Epithelial cell of proximal tubule (primary cell): ENCODE results near the gene HMCES. TPM values are rescaled to one million over a fixed set of nuclear protein-coding genes. Genes with fewer than 3 reads are reported as not detected.

Source experiments
- DNase-seq: peaks from one replicate; pipeline ENCODE4 v3.0.0-alpha.2; 2011; ENCODE audit warnings: low read depth
- H3K4me3 ChIP-seq: 2 replicates; pipeline ENCODE4 v1.5.1; 2011; ENCODE audit warnings: low read depth, mild to moderate bottlenecking, low read length
- total RNA-seq: library from RNA; depleted of rRNA; stranded (reverse); fragments of >200 nt; gene quantifications from 2 replicates; pipeline ENCODE4 v1.2.3, GENCODE V29; 2015
- TF ChIP-seq, protein P1 (sequence below): conservative IDR thresholded peaks from 2 replicates; pipeline ENCODE4 v1.5.1; 2012; ENCODE audit warnings: low read depth, mild to moderate bottlenecking, low read length

Gene HMCES
- total RNA-seq, 1 donor from 2014 or later, result 40.3 TPM

GRCh38 chr3:129304146-129304961 lies 25.7 kb downstream of the HMCES start:
- TF ChIP-seq, protein P1, sequence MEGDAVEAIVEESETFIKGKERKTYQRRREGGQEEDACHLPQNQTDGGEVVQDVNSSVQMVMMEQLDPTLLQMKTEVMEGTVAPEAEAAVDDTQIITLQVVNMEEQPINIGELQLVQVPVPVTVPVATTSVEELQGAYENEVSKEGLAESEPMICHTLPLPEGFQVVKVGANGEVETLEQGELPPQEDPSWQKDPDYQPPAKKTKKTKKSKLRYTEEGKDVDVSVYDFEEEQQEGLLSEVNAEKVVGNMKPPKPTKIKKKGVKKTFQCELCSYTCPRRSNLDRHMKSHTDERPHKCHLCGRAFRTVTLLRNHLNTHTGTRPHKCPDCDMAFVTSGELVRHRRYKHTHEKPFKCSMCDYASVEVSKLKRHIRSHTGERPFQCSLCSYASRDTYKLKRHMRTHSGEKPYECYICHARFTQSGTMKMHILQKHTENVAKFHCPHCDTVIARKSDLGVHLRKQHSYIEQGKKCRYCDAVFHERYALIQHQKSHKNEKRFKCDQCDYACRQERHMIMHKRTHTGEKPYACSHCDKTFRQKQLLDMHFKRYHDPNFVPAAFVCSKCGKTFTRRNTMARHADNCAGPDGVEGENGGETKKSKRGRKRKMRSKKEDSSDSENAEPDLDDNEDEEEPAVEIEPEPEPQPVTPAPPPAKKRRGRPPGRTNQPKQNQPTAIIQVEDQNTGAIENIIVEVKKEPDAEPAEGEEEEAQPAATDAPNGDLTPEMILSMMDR, result no peak
- H3K4me3 ChIP-seq, result no peak overlapping the region
- no peak for DNase-seq

DNA sequence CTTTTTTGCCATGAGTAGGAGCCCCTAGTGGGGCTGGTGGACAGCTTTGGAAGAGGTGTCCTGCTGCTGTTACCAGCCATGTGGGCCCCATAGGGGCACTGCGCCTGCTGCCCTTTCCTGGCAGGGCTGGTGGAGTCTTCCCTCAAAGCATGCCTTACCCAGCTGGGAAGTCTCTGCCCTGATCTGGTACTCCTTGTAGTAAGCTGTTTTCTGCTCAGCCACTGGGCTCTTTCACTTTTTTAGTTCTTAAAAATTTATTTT lies 26.2 kb downstream of the HMCES start:
- H3K4me3 ChIP-seq, result no peak overlapping the region
- TF ChIP-seq, protein P1, result no peak

GRCh38 chr3:129305592-129306091 lies 27.0 kb downstream of the HMCES start:
- no peak overlapping the region for H3K4me3 ChIP-seq
- TF ChIP-seq, protein P1, result no peak
- DNase-seq, result no peak

More for the DNA sequence above, 26.2 kb downstream of the HMCES start:
- DNase-seq, result no peak

- no peak for DNase-seq
- H3K4me3 ChIP-seq, result no peak overlapping the region
- TF ChIP-seq, protein P1, result no peak
Observed at GRCh38 chr3:129308636-129309035, 30.0 kb downstream of the HMCES start.

DNA sequence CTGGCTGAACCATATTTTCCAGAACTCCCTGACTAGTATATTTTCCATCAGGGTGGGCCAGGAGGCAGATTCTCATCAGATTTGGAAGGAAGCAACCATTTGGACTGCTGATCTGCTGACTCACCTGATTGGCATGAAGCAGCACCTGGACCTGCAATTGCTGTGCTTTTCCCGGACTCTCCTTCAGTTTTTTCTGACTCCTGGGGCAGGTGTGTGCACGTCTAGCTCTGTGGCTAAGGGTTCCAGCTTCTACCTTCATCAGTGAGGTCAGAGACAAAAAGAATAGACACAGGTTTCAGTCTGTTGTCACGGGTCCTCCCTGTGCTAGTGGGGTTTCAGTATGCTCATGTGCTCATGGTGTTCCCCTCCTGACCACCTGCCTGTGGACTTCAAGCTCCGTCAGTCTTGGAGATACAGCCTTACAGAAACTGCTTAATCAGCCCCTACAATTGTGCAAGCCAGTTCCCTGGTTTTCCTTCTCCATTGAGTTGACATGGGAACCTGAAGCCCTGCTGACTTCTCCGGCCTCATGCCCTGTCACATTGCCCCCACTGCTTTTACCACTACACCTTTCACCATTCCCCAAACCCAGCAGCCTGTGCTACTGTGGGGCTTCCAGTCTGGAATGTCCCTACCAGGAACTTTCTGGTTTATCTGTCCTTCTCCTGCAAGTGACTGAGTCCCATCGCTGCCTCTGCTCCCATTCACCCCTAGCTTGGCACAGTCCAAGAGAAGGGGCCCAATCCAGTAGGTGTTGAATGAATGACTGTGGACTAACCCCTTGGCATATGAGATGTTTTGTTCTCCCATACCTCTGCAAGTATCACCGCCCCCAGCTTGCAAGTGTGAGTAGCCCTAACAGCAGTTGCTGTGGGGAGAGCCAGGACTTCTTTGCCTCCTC lies 31.7 kb downstream of the HMCES start:
- no peak for DNase-seq
- TF ChIP-seq, protein P1, result no peak
- no peak overlapping the region for H3K4me3 ChIP-seq

GRCh38 chr3:129311054-129311902 lies 32.6 kb downstream of the HMCES start:
- TF ChIP-seq, protein P1, result no peak
- no peak for DNase-seq
- no peak overlapping the region for H3K4me3 ChIP-seq
